Tibial nerve (tissue), 4 donors: ENCODE measurements around the gene DNM2. TPM values are rescaled to one million over a fixed set of nuclear protein-coding genes. Genes with fewer than 3 reads are reported as not detected.
A peak's percentile ranks its signal among the peaks of the same experiment; 100 is the strongest.
"Not testable (repeated sequence)": the region's sequence is repeated elsewhere in the genome, so short reads cannot be mapped to it uniquely, and the experiment has no call there.

Source experiments
- DNase-seq, 2 donors: peaks; one replicate each; pipeline ENCODE4 v3.0.0-alpha.2; 2019; ENCODE audit warnings: low spot score in 2 of 2
- H3K27ac ChIP-seq, 4 donors: fragments of 200-600 bp; sonication (generic) in 3 of 4; one replicate each; pipeline ENCODE4 v1.5.1; 2017 to 2019; ENCODE audit warnings: mild to moderate bottlenecking in 1 of 4
- H3K27me3 ChIP-seq, 2 donors: fragments of 200-600 bp; sonication (generic) in 1 of 2; one replicate each; pipeline versions ENCODE4 v1.5.1 to v1.6.0; 2017 to 2019
- H3K36me3 ChIP-seq, 3 donors: fragments of 200-600 bp; sonication (generic); one replicate each; pipeline ENCODE4 v1.5.1; 2018 to 2019
- H3K4me1 ChIP-seq, 4 donors: fragments of 200-600 bp; sonication (generic) in 3 of 4; one replicate each; pipeline ENCODE4 v1.5.1; 2017 to 2019
- H3K4me3 ChIP-seq, 4 donors: fragments of 200-600 bp; sonication (generic) in 3 of 4; one replicate each; pipeline ENCODE4 v1.5.1; 2017 to 2019; ENCODE audit warnings: mild to moderate bottlenecking in 1 of 4, moderate library complexity in 1 of 4
- H3K9me3 ChIP-seq, 4 donors: fragments of 200-600 bp; sonication (generic) in 3 of 4; one replicate each; pipeline ENCODE4 v1.5.1; 2017 to 2019
- EP300 ChIP-seq, 2 donors: sonication (generic); formaldehyde crosslinking; IDR thresholded peaks; one replicate each; pipeline ENCODE4 v1.6.1; 2017; ENCODE audit warnings: antibody characterized with exemption in 2 of 2, mild to moderate bottlenecking in 1 of 2
- POLR2A ChIP-seq, 2 donors: fragments of 450-650 bp; IDR thresholded peaks; one replicate each; pipeline ENCODE4 v1.6.1; 2017; ENCODE audit warnings: antibody characterized with exemption in 2 of 2, mild to moderate bottlenecking in 2 of 2, moderate library complexity in 2 of 2
- WGBS, 2 donors: methylation state at CpG; one replicate each; pipeline ENCODE4 v1.1.5; 2018; 5-methylcytosine and 5-hydroxymethylcytosine counted together
- total RNA-seq, 4 donors: library from RNA; depleted of rRNA; stranded (reverse); fragments of >200 nt; gene quantifications; one replicate each; pipeline ENCODE4 v1.1.0, GENCODE V29; 2016
- TF ChIP-seq, protein P1 (sequence below), 5 experiments: fragments of 200-600 bp in 3 of 5; fragments of 450-650 bp in 2 of 5; sonication (generic) in 3 of 5; IDR thresholded peaks; one replicate each; pipeline ENCODE4 v1.5.1; 2016 to 2019; ENCODE audit warnings: antibody characterized with exemption in 5 of 5, mild to moderate bottlenecking in 3 of 5, moderate library complexity in 2 of 5

The DNM2 gene
- 100 to 1,000 TPM in 3 of 4 donors, 10 to 100 TPM in 1; 99.4 to 220 (median 140) TPM for total RNA-seq

DNA sequence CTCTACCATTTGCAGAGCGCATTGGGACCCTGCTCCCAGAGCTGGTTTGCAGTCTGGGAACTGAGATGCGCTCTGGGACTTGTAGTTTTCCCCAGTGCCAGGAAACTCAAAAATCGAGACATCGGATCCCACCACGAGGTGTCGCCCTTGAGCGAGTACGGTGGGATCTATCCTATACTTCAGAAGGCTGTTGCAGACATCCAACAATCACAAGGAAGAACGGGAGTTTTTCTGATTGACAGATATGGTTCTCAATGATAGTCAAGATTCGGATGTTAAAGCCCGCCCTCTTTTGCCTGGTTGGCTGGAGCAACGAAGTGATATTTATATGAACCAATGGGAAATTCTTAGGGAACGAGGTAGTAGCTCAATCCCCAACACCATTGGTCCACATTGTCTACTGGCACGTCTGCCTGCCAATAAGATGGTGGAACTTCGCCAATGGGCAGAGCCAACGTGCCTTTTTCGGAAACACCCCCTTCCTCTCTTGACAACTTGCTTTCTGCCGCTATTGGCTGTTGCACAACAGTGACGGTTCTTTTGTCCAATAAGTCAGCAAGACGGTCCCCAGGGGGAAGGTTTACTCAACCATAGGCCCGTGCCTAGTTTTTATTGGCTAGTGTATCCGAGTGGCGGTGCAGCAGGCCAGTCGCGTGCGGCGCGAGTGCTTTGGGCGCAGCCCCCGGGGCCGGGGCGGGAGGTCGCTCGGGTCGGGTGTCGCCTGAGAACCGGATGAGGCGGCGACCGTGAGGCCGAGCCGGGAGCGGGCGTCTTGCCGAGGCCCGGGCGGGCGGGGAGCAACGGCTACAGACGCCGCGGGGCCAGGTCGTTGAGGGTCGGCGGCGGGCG, at the start of gene DNM2:
DNM2 (plus strand) TSS at position 724 of the 849 bp plus-strand sequence. CDS start 164 bp downstream, outside the sequence.
- no peaks in the 10 kb centered on the region for H3K9me3 ChIP-seq
- peak within 1 kb of the TSS; percentile 63 to 96 (median 84) for H3K27ac ChIP-seq
- TF ChIP-seq POLR2A (IDR thresholded peaks at IDR 0.05) (peak; percentile 46 to 51), EP300 (IDR thresholded peaks at IDR 0.05) (peak; percentile 46 to 87)
- TF ChIP-seq, protein P1, sequence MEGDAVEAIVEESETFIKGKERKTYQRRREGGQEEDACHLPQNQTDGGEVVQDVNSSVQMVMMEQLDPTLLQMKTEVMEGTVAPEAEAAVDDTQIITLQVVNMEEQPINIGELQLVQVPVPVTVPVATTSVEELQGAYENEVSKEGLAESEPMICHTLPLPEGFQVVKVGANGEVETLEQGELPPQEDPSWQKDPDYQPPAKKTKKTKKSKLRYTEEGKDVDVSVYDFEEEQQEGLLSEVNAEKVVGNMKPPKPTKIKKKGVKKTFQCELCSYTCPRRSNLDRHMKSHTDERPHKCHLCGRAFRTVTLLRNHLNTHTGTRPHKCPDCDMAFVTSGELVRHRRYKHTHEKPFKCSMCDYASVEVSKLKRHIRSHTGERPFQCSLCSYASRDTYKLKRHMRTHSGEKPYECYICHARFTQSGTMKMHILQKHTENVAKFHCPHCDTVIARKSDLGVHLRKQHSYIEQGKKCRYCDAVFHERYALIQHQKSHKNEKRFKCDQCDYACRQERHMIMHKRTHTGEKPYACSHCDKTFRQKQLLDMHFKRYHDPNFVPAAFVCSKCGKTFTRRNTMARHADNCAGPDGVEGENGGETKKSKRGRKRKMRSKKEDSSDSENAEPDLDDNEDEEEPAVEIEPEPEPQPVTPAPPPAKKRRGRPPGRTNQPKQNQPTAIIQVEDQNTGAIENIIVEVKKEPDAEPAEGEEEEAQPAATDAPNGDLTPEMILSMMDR (IDR thresholded peaks at IDR 0.05): peak; percentile 80 to 90 (median 83)
- H3K4me1 ChIP-seq: peaks cover 0 to 41% (median 12%) of the 10 kb centered on the region in 4 donors
- peak; percentile 96 to 100 for DNase-seq
- peak within 1 kb of the TSS; percentile 75 to 98 (median 89) for H3K4me3 ChIP-seq
- peaks cover 0 to 22% (median 0%) of the 10 kb centered on the region in 3 donors for H3K36me3 ChIP-seq
- H3K27me3 ChIP-seq: no peaks in the 10 kb centered on the region
- 0 to 1% methylated on average over 35 to 55 of the region's 57 CpGs for WGBS, 2 donors

DNA sequence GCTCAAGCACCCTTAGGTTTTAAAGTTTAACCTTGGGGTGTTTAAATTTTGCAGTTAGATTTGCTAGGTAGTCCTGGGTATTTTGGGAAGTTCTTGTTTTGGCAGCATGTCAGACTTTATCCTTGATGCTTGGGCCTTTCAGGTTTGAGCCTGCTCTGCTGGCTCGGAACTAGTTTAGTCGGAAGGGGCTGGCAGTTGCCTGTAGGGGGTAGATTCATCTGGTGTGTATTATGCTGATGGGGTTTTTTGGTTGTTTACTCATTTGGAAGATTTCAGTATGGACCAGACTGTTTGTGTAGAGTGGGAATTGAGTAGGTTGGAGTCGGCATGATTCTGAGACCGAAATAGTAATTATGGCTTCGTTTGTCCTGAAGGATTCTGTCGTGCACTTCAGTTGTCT, 48.6 kb upstream of the DNM2 start:
- 65 to 70% methylated on average over 6 of the region's 6 CpGs for WGBS, 2 donors

DNA sequence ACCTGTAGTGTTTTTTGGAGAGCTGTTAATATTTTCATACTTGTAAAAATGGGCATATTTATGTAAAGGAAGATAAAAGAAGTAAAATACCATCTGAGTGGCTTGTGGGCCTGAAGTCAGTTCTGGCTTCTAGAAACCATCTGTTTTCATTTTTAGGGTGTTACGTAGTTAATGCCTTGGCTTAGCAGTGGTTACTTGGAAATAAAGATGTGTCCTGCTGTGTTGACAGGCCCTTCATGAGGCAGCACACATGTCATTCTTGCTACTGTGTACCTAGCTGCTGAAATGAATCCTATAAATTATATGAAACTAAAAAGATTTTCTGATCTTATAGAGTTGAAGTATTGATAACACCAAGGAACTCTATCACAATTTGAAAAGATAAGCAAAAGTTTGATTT, 47.7 kb upstream of the DNM2 start:
- Histone ChIP-seq H3K36me3 (peaks cover 0 to 39% (median 11%) of the 10 kb centered on the region in 3 donors), H3K4me3 (no peak overlapping the region), H3K4me1 (peaks cover 0 to 53% (median 6%) of the 10 kb centered on the region in 4 donors), H3K27ac (no peak overlapping the region), H3K27me3 (no peaks in the 10 kb centered on the region), H3K9me3 (no peaks in the 10 kb centered on the region)
- TF ChIP-seq, protein P1 (IDR thresholded peaks at IDR 0.05): no peak
- no peak for TF ChIP-seq POLR2A (IDR thresholded peaks at IDR 0.05)
- no peak for TF ChIP-seq EP300 (IDR thresholded peaks at IDR 0.05)
- 61 to 69% methylated on average over 1 of the region's 1 CpG for WGBS, 2 donors
- no peak for DNase-seq

More for the DNA sequence above, 48.6 kb upstream of the DNM2 start:
- H3K36me3 ChIP-seq: peaks cover 0 to 39% (median 11%) of the 10 kb centered on the region in 3 donors
- H3K27ac ChIP-seq: no peak overlapping the region
- TF ChIP-seq POLR2A (IDR thresholded peaks at IDR 0.05) (no peak), EP300 (IDR thresholded peaks at IDR 0.05) (no peak)
- TF ChIP-seq, protein P1 (IDR thresholded peaks at IDR 0.05): no peak
- peaks cover 0 to 62% (median 8%) of the 10 kb centered on the region in 4 donors for H3K4me1 ChIP-seq
- no peaks in the 10 kb centered on the region for H3K9me3 ChIP-seq
- no peak for DNase-seq
- no peaks in the 10 kb centered on the region for H3K27me3 ChIP-seq
- no peak overlapping the region for H3K4me3 ChIP-seq

DNA sequence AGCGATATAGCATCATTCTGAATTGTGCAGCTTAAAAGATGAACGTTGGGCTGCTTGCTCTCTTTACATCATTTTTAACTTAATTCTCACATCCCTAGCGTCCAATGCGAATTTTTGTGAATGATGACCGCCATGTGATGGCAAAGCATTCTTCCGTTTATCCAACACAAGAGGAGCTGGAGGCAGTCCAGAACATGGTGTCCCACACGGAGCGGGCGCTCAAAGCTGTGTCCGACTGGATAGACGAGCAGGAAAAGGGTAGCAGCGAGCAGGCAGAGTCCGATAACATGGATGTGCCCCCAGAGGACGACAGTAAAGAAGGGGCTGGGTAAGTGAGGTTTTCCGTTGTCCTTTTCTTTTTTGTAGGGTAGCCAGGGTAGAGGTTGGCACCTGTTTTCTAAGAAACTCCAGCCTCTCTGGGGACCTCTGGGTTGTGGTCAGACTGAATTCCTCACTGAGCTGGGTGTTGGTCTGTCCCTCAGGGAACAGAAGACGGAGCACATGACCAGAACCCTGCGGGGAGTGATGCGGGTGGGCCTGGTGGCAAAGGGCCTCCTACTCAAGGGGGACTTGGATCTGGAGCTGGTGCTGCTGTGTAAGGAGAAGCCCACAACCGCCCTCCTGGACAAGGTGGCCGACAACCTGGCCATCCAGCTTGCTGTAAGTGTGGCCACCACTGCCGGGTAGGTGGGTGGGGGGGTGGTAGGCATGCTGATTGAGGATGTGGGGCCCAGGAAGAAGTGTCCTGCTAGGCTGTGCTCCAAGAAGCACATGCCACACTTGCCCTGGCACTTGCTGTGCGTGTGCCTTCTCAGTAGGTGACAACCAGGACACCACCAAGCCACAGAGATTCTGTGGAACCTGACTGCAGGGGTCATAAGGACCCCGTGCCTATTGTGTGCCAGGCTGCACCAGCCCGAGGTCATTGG, 46.7 kb upstream of the DNM2 start:
- Histone ChIP-seq H3K27me3 (no peaks in the 10 kb centered on the region), H3K36me3 (peaks cover 0 to 49% (median 15%) of the 10 kb centered on the region in 3 donors), H3K27ac (no peak overlapping the region), H3K4me3 (no peak overlapping the region), H3K4me1 (peaks cover 0 to 47% (median 5%) of the 10 kb centered on the region in 4 donors), H3K9me3 (no peaks in the 10 kb centered on the region)
- 75 to 80% methylated on average over 18 to 23 of the region's 24 CpGs for WGBS, 2 donors
- TF ChIP-seq POLR2A (IDR thresholded peaks at IDR 0.05) (no peak), EP300 (IDR thresholded peaks at IDR 0.05) (no peak)
- TF ChIP-seq, protein P1 (IDR thresholded peaks at IDR 0.05): no peak
- no peak for DNase-seq

DNA sequence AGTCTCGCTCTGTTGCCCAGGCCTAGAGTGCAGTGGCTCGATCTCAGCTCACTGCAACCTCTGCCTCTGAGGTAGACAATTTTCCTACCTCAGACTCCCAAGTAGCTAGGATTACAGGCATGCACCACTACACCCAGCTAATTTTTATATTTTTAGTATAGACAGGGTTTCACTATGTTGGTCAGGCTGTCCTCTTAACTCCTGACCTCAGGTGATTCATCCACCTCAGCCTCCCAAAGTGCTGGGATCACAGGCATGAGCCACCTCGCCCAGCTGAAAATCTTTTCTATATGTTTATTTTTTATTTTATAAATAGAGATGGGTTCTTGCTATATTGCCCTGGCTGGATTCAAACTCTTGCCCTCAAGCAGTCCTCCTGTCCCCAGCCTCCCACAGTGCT, 46.0 kb upstream of the DNM2 start:
- H3K27ac ChIP-seq, DNase-seq, H3K4me3 ChIP-seq, H3K9me3 ChIP-seq, H3K27me3 ChIP-seq: not testable (repeated sequence)
- Histone ChIP-seq H3K36me3 (peaks cover 0 to 51% (median 15%) of the 10 kb centered on the region in 3 donors), H3K4me1 (peaks cover 0 to 39% (median 5%) of the 10 kb centered on the region in 4 donors)
- 93 to 94% methylated on average over 3 of the region's 3 CpGs for WGBS, 2 donors

DNA sequence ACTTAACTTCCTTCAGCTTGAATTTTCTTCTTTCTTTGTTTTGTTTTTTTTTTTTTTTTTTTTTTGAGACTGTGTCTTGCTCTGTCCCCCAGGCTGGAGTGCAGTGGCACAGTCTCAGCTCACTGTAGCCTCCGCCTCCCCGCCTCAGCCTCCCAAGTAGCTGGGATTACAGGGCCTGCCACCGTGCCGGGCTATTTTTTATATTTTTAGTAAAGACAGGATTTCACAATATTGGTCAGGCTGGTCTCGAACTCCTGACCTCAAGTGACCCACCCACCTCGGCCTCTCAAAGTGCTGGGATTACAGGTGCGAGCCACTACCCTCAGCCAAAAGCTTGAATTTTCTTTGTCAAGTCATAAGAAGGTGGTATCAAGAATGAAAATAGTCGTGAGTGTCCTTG, 42.7 kb upstream of the DNM2 start:
- not testable (repeated sequence) for H3K9me3 ChIP-seq, H3K4me3 ChIP-seq, DNase-seq, H3K27me3 ChIP-seq, H3K27ac ChIP-seq
- peaks cover 0 to 18% (median 3%) of the 10 kb centered on the region in 4 donors for H3K4me1 ChIP-seq
- 82 to 86% methylated on average over 8 of the region's 8 CpGs for WGBS, 2 donors
- H3K36me3 ChIP-seq: peaks cover 6 to 79% (median 43%) of the 10 kb centered on the region in 3 donors
